NCI-H2171 (cell line): ENCODE results near the gene HMCN1.
"Not testable (repeated sequence)": the region's sequence is repeated elsewhere in the genome, so short reads cannot be mapped to it uniquely, and the experiment has no call there.

Experiments used
- DNase-seq: peaks from one replicate; lab custom pipeline; 2025; lab: John Stamatoyannopoulos, UW

Gene HMCN1

DNA sequence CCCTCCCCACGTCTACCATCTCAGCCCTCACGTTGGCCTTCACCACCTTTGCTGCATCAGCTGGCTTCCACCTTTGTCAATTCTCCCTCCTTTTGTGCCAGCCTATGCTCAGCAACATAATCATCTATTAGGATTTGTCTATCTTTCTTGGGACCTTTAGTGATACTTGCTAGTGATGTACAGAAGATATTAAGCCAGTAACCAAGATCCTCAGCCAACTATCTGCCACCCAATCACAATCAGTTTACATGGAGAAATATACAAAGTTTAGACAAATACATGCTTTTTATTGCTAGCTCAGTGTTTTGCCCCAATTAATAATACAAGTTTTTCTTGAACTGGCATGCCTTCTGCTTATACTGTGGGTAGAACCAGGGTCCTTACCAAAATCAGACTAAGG is 468.6 kb downstream of the HMCN1 start:
- no peak for DNase-seq

DNA sequence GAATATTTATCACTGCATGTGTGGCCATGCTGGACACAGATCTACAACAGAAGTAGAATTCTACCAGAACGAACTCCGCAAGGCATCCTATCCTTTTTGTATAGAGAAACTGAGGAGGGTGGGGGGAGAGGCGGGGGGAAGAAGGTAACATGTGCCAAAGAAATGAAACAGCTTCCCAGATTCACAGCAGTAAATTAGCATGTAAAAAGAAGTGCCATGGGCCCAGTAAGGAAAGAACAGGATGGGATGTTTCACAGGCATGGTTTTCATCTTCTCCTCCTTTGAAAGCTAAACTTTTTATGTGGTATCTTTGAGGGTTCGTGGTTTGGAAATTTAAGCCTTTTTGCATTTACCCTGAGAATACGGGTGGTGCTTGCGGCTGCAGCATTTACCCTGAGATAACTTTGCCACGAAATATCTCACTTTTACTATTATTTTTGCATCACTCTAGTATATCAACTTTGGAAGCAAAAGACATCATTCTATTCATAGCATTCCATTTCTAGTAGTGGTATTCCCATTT is 471.9 kb downstream of the HMCN1 start:
- no peak for DNase-seq

DNA sequence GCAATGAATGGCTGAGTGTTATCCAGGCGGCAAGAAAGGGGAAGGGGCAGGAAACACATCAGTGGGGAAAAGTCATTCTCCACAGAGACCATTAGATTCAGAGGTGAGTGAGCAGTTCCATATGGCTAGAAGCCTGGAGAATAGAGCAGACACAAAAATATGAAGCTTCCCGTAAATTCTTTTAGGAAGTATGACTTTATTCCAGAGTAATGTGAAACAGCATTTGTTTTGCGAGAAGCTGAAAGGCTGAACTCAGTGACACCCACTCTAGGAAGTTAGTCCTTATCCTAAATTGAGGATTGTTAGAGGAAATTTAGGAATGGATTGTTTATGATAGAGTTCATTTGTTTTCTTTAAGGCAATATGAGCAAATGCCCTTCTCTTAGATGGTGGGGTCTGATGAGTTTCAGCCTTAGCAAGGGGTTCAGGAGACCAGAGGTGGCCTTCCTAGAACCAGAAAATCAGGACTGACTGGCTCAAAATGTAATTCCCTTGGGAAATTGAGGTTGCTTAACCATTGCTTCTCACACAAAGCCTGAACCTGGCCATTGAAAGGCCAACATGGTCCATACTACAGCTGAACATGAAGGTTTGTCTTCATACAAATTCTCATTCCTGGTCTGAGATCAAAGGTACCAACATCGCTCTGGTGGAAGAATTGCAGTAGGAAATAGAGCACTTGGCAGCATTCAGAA is 473.3 kb downstream of the HMCN1 start:
- no peak for DNase-seq

DNA sequence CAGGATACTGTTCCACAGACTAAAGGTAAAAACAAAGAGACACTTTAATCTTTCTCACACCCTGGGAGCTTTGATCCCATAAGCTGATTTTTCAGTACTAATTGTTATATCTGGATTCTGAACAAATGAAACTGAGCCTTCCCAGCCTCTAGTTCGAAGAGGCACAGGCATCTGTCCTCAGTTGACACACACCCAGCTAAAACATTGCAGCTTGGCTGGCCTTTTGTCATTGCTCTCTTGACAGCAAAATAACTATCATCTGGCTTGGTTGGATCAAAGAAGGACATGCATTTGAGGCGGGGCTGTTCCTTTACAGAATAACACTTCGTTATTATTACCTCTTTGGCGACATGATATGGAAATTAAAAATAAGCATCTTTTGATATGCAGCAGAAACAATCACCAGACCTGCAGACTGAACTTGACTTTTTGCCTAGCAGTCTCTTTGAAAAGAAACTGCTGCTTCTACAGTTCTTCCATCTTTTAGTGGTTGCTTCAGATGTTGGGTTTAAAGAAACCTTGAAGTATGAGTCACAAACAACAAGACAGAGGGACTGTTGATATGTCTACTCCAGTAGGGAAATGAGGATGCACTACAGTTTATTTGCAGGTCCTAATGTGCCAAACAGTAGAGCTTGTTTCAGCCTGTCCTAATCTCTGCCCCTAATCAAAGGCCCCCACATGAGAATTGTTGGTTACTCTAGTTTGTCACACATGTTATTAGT is 474.4 kb downstream of the HMCN1 start:
- DNase-seq, result no peak

- DNase-seq, result no peak
These were observed 476.1 kb downstream of the HMCN1 start for GRCh38 chr1:186210258-186210657.

- not testable (repeated sequence) for DNase-seq
These were observed 477.4 kb downstream of the HMCN1 start for GRCh38 chr1:186211583-186211982.

- DNase-seq, result peak; percentile 68
These were observed 478.5 kb downstream of the HMCN1 start for GRCh38 chr1:186212568-186213224.

DNA sequence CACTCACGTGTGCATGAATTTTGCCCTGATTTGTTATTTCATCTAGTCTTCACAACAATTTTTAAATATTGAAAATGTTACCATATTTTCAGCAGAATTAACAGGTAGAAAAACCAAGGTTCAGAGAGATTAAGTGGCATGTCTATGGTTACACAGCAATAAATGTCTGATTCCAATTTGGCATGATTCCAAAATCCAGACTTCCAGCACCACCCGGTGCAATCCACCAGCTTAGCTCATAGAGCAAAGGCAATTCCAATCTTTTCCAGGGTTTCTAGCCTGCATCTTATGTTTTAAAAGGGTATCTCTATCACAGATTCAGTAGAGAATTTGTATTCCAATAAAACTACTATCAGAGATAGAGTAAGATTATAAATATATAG is 479.0 kb downstream of the HMCN1 start:
- DNase-seq, result peak; percentile 5

DNA sequence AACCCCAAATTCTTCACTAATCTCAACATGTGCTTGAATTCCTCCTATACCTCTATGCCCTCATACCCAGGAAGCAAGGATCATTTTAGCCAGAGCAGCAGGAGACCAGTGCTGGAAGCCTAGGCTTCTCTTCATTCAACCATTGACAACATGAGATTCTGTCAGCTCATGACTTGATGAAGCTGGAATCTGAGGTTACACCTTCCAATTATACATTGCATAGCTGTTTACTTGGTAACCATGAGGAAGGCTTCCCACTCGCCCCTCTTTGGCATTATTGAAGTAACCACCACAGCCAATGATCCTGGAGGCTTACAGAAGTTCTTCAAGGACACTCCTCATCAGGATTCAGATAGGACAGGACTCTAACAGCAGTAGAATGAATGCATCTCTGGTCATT is 480.6 kb downstream of the HMCN1 start:
- no peak for DNase-seq

DNA sequence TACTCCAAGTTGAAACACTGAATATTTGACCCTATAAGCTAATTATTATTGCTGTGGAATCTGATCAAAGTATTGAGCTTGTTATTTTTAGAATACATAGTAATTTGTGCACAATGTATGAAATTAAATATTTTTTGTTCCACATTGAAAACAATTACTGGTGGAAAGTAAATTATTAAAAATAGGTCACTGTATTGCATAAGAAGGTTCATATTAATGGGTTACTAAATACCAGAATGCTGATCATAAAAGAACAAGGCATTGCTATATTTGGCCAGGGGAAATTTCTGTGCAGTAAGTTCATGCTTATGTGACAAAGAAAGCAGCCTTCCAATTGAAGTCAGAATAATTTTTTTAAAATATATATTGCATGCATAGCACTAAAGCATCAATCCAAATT is 481.4 kb downstream of the HMCN1 start:
- DNase-seq, result no peak

DNA sequence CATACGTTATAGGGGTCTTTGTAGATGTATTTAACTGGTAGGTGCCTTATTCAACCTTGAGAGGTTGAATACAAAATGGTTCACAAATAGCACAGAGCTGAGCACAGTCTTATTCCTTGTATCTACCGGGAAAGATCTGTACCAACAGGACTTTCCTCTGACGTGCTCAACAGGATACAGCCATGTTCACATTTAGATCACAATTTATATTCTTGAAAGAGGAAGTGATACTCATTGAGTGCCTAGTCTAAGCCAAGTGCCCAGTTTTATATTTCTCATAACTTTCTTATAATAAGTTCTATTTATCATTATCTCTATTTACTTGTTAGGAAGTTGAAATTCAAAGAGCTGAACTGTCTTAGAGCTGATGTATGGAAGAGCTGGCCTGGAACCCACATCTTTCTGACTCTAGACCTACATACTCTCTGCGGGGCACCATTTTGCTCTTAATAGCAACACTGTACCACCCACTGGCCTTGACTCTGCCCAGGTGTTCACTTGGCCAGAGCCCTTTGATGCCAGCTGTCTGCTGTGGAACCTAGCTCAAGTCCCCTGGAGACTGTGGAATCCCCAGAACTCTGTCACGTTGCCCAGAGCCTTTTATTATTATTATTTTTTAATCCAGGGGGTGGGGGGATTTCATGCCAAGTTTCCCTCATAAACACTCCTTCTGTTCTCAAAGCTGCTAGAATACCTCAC is 484.6 kb downstream of the HMCN1 start:
- no peak for DNase-seq

GRCh38 chr1:186220067-186220466 is 485.9 kb downstream of the HMCN1 start:
- DNase-seq, result no peak

- DNase-seq, result no peak
These were observed 486.7 kb downstream of the HMCN1 start for GRCh38 chr1:186220911-186221310.

GRCh38 chr1:186225096-186225495 is 490.9 kb downstream of the HMCN1 start:
- DNase-seq, result no peak

GRCh38 chr1:186228749-186229148 is 494.6 kb downstream of the HMCN1 start:
- DNase-seq, result no peak

DNA sequence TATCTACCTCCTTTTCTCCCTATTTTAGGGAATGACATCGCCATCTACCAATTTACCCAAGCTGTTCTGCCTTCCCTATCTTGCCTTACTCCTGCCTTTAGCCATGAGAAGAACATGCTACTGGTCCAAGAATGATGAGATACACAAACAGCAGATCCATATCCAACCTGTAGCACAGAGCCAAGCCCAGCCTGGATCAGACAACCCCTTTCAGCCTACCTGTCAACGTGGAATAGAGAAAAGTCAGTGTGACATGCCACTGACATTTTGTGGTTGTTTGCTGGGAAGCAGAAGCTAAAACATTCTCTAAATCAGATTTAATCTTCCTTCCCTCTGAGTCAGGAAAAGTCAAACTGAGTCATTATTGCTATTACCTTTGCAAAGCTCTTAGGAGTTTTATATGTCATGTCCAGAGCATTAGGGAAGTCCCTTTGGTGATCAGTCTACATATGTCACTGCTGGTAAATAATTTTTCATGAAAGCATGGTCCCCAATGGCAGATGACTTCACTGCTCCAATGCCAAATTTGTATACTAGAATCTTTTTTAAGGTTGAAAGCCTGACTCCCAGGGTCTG is 497.8 kb downstream of the HMCN1 start:
- no peak for DNase-seq

GRCh38 chr1:186234976-186235686 is 500.9 kb downstream of the HMCN1 start:
- no peak for DNase-seq

- DNase-seq, result no peak
These were observed 501.5 kb downstream of the HMCN1 start for GRCh38 chr1:186235696-186236095.

GRCh38 chr1:186236921-186237320 is 502.7 kb downstream of the HMCN1 start:
- DNase-seq, result no peak

- DNase-seq, result no peak
These were observed 505.0 kb downstream of the HMCN1 start for GRCh38 chr1:186239171-186239570.

GRCh38 chr1:186240436-186240835 is 506.2 kb downstream of the HMCN1 start:
- no peak for DNase-seq
